ENCODE data around the gene SECISBP2L.

Gene SECISBP2L

GRCh38 chr15:49032601-49033145, 13.6 kb downstream of the SECISBP2L start:
- Histone ChIP-seq H3K36me3 (ENCODE audit: control insufficient read depth, insufficient read depth, low read length) (no peaks in the 10 kb centered on the region), H3K27me3 (ENCODE audit: control insufficient read depth, insufficient read depth, low read length) (no peaks in the 10 kb centered on the region), H3K9ac (ENCODE audit: low read depth, low read length) (no peak overlapping the region), H3K4me3 (ENCODE audit: low read depth, low read length) (no peak overlapping the region), H3K9me3 (ENCODE audit: control insufficient read depth, insufficient read depth, low read length) (no peaks in the 10 kb centered on the region), H3K4me1 (ENCODE audit: control insufficient read depth, insufficient read depth, low read length) (no peaks in the 10 kb centered on the region)

- Histone ChIP-seq H3K9ac (ENCODE audit: low read depth, low read length) (no peak overlapping the region), H3K4me3 (ENCODE audit: low read depth, low read length) (no peak overlapping the region), H3K27me3 (ENCODE audit: control insufficient read depth, insufficient read depth, low read length) (no peaks in the 10 kb centered on the region), H3K36me3 (ENCODE audit: control insufficient read depth, insufficient read depth, low read length) (no peaks in the 10 kb centered on the region), H3K9me3 (ENCODE audit: control insufficient read depth, insufficient read depth, low read length) (no peaks in the 10 kb centered on the region), H3K4me1 (ENCODE audit: control insufficient read depth, insufficient read depth, low read length) (no peaks in the 10 kb centered on the region)
Measured at GRCh38 chr15:49031804-49032203, 14.4 kb downstream of the SECISBP2L start.

GRCh38 chr15:49026700-49027099, 19.5 kb downstream of the SECISBP2L start:
- no peaks in the 10 kb centered on the region for H3K36me3 ChIP-seq (ENCODE audit: control insufficient read depth, insufficient read depth, low read length)
- H3K9me3 ChIP-seq (ENCODE audit: control insufficient read depth, insufficient read depth, low read length) = no peaks in the 10 kb centered on the region
- no peak overlapping the region for H3K4me3 ChIP-seq (ENCODE audit: low read depth, low read length)
- H3K27me3 ChIP-seq (ENCODE audit: control insufficient read depth, insufficient read depth, low read length) = no peaks in the 10 kb centered on the region
- H3K9ac ChIP-seq (ENCODE audit: low read depth, low read length) = no peak overlapping the region
- H3K4me1 ChIP-seq (ENCODE audit: control insufficient read depth, insufficient read depth, low read length) = no peaks in the 10 kb centered on the region

GRCh38 chr15:49024840-49025239, 21.4 kb downstream of the SECISBP2L start:
- Histone ChIP-seq H3K4me3 (ENCODE audit: low read depth, low read length) (no peak overlapping the region), H3K9me3 (ENCODE audit: control insufficient read depth, insufficient read depth, low read length) (no peaks in the 10 kb centered on the region), H3K4me1 (ENCODE audit: control insufficient read depth, insufficient read depth, low read length) (no peaks in the 10 kb centered on the region), H3K27me3 (ENCODE audit: control insufficient read depth, insufficient read depth, low read length) (no peaks in the 10 kb centered on the region), H3K9ac (ENCODE audit: low read depth, low read length) (no peak overlapping the region), H3K36me3 (ENCODE audit: control insufficient read depth, insufficient read depth, low read length) (no peaks in the 10 kb centered on the region)

- H3K9me3 ChIP-seq (ENCODE audit: control insufficient read depth, insufficient read depth, low read length) = no peaks in the 10 kb centered on the region
- no peak overlapping the region for H3K4me3 ChIP-seq (ENCODE audit: low read depth, low read length)
- H3K4me1 ChIP-seq (ENCODE audit: control insufficient read depth, insufficient read depth, low read length) = no peaks in the 10 kb centered on the region
- H3K9ac ChIP-seq (ENCODE audit: low read depth, low read length) = no peak overlapping the region
- H3K27me3 ChIP-seq (ENCODE audit: control insufficient read depth, insufficient read depth, low read length) = no peaks in the 10 kb centered on the region
- no peaks in the 10 kb centered on the region for H3K36me3 ChIP-seq (ENCODE audit: control insufficient read depth, insufficient read depth, low read length)
Measured at GRCh38 chr15:49023354-49023753, 22.9 kb downstream of the SECISBP2L start.

DNA sequence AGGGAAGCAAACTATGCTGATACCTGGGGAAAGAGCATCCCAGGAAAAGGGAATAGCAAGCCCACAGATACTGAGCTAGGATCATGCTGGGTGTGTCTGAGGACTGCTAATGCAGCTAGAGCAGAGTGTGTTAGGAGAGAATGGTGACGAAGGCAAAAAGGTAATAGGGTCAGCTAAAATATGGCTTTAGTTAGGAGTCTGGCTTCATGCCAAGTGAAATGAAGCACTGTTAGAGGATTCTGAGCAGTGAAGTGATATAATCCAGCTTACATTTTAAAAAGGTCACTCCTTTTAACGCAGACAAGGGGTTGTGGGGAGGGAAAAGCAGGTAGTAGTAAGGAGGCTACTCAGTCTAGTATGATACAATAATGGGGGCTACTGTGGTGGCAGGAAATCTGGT, 30.4 kb downstream of the SECISBP2L start:
- Histone ChIP-seq H3K27me3 (ENCODE audit: control insufficient read depth, insufficient read depth, low read length) (no peaks in the 10 kb centered on the region), H3K4me3 (ENCODE audit: low read depth, low read length) (no peak overlapping the region), H3K4me1 (ENCODE audit: control insufficient read depth, insufficient read depth, low read length) (no peaks in the 10 kb centered on the region), H3K9me3 (ENCODE audit: control insufficient read depth, insufficient read depth, low read length) (no peaks in the 10 kb centered on the region), H3K36me3 (ENCODE audit: control insufficient read depth, insufficient read depth, low read length) (peaks cover 4% of the 10 kb centered on the region), H3K9ac (ENCODE audit: low read depth, low read length) (no peak overlapping the region)

DNA sequence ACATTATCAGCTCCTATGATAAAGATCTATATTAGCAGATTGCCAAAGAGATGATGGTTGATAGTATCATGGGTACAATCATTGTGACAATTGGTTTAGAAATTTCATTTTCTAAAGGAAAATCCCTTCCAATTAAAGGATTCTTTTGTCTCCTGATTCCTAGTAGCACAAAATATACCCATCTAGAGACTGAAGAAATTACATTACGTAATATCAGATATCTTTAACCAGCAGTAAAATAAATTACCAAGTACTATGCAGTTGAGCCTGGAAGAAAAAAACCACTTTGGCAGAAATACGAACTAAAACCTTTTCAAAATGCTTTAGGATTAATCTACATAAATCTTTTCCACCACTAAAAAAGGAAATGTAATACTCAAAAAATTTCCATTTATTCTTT, 46.9 kb downstream of the SECISBP2L start:
- Histone ChIP-seq H3K4me3 (ENCODE audit: low read depth, low read length) (no peak overlapping the region), H3K27me3 (ENCODE audit: control insufficient read depth, insufficient read depth, low read length) (no peaks in the 10 kb centered on the region), H3K36me3 (ENCODE audit: control insufficient read depth, insufficient read depth, low read length) (peaks cover 17% of the 10 kb centered on the region), H3K4me1 (ENCODE audit: control insufficient read depth, insufficient read depth, low read length) (no peaks in the 10 kb centered on the region), H3K9me3 (ENCODE audit: control insufficient read depth, insufficient read depth, low read length) (no peaks in the 10 kb centered on the region), H3K9ac (ENCODE audit: low read depth, low read length) (no peak overlapping the region)

DNA sequence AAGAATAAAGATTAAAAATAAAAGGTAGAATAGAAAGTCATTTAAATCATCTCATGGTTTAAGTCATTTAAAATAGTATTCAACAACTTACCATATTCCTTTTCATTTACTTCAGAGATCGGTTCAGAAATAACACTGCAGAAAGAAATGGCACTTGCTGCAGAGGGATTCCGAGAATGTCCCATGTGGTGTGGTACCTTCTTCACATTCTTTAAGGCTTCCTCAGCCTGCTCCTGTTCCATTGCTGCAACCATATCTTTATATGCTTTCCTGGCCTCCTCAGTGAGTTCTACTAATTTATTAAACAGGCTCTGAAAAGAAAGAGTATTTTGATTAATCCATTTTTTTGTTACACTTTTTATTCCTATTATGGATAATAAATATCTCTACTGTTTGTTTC, 50.0 kb downstream of the SECISBP2L start:
- H3K4me3 ChIP-seq (ENCODE audit: low read depth, low read length) = no peak overlapping the region
- H3K4me1 ChIP-seq (ENCODE audit: control insufficient read depth, insufficient read depth, low read length) = no peaks in the 10 kb centered on the region
- no peaks in the 10 kb centered on the region for H3K27me3 ChIP-seq (ENCODE audit: control insufficient read depth, insufficient read depth, low read length)
- H3K9me3 ChIP-seq (ENCODE audit: control insufficient read depth, insufficient read depth, low read length) = no peaks in the 10 kb centered on the region
- H3K36me3 ChIP-seq (ENCODE audit: control insufficient read depth, insufficient read depth, low read length) = peaks cover 21% of the 10 kb centered on the region
- H3K9ac ChIP-seq (ENCODE audit: low read depth, low read length) = no peak overlapping the region

DNA sequence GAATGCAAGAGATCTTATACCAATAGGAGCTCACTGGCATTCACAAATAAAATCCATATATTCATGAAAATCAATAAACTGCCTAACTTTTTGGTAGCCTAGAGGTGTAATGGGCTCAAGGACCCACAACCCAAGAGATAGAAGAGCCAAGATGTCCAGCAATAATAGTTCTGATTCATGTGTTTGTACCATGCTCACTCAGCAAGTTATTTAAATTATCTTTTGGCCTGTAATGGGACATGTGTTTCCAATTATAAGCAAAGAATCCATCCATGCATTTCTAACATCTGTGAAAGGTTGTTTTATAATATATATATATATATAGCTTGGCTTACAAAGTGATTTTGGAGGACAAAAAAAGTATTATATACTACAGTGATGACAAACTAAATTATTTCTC, 52.9 kb downstream of the SECISBP2L start:
- Histone ChIP-seq H3K4me1 (ENCODE audit: control insufficient read depth, insufficient read depth, low read length) (no peaks in the 10 kb centered on the region), H3K4me3 (ENCODE audit: low read depth, low read length) (no peak overlapping the region), H3K36me3 (ENCODE audit: control insufficient read depth, insufficient read depth, low read length) (peaks cover 4% of the 10 kb centered on the region), H3K9ac (ENCODE audit: low read depth, low read length) (no peak overlapping the region), H3K9me3 (ENCODE audit: control insufficient read depth, insufficient read depth, low read length) (no peaks in the 10 kb centered on the region), H3K27me3 (ENCODE audit: control insufficient read depth, insufficient read depth, low read length) (no peaks in the 10 kb centered on the region)

DNA sequence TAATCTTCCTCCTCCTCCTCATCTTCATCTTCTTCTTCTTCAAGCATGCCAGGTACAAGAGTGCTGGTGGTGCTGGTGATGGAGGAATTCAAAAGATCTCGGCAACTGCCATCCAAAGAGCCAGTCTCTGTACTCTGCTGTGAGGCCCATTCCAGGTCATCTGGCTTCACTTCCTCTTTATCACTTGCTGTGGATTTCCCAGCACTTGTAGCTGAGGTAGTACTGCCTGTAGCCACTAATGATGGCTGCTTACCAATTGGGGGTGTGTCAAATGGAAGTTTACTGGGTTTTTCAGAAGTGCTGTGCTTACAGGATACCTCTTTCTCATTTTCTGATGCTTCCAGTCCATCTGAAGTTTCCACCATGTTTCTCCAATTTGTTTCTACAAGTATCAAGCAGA, 53.7 kb downstream of the SECISBP2L start:
- no peaks in the 10 kb centered on the region for H3K9me3 ChIP-seq (ENCODE audit: control insufficient read depth, insufficient read depth, low read length)
- H3K4me3 ChIP-seq (ENCODE audit: low read depth, low read length) = no peak overlapping the region
- H3K36me3 ChIP-seq (ENCODE audit: control insufficient read depth, insufficient read depth, low read length) = peaks cover 4% of the 10 kb centered on the region
- no peaks in the 10 kb centered on the region for H3K27me3 ChIP-seq (ENCODE audit: control insufficient read depth, insufficient read depth, low read length)
- no peak overlapping the region for H3K9ac ChIP-seq (ENCODE audit: low read depth, low read length)
- no peaks in the 10 kb centered on the region for H3K4me1 ChIP-seq (ENCODE audit: control insufficient read depth, insufficient read depth, low read length)

- peaks cover 4% of the 10 kb centered on the region for H3K36me3 ChIP-seq (ENCODE audit: control insufficient read depth, insufficient read depth, low read length)
Measured at GRCh38 chr15:48992096-48992495, 54.1 kb downstream of the SECISBP2L start.

GRCh38 chr15:48989170-48989569, 57.1 kb downstream of the SECISBP2L start:
- H3K27me3 ChIP-seq (ENCODE audit: control insufficient read depth, insufficient read depth, low read length) = no peaks in the 10 kb centered on the region
- no peaks in the 10 kb centered on the region for H3K9me3 ChIP-seq (ENCODE audit: control insufficient read depth, insufficient read depth, low read length)
- H3K4me1 ChIP-seq (ENCODE audit: control insufficient read depth, insufficient read depth, low read length) = no peaks in the 10 kb centered on the region
- H3K9ac ChIP-seq (ENCODE audit: low read depth, low read length) = no peak overlapping the region
- peaks cover 4% of the 10 kb centered on the region for H3K36me3 ChIP-seq (ENCODE audit: control insufficient read depth, insufficient read depth, low read length)
- no peak overlapping the region for H3K4me3 ChIP-seq (ENCODE audit: low read depth, low read length)

More at GRCh38 chr15:48992096-48992495, 54.1 kb downstream of the SECISBP2L start:
- no peak overlapping the region for H3K4me3 ChIP-seq (ENCODE audit: low read depth, low read length)
- no peak overlapping the region for H3K9ac ChIP-seq (ENCODE audit: low read depth, low read length)
- no peaks in the 10 kb centered on the region for H3K27me3 ChIP-seq (ENCODE audit: control insufficient read depth, insufficient read depth, low read length)
- no peaks in the 10 kb centered on the region for H3K9me3 ChIP-seq (ENCODE audit: control insufficient read depth, insufficient read depth, low read length)
- H3K4me1 ChIP-seq (ENCODE audit: control insufficient read depth, insufficient read depth, low read length) = no peaks in the 10 kb centered on the region
